HepG2 (cell line): ENCODE measurements around the gene BCL6. TPM values are rescaled to one million over a fixed set of nuclear protein-coding genes. Genes with fewer than 3 reads are reported as not detected.

Experiments used
- BHLHE40 ChIP-seq: IDR thresholded peaks from 2 replicates; pipeline ENCODE4 v1.6.1; 2011; ENCODE audit warnings: low read length, improper control_type of control experiment
- CHCHD3 ChIP-seq: sonication (generic); formaldehyde crosslinking; IDR thresholded peaks from 2 replicates; pipeline ENCODE4 v1.8.0; 2022; ENCODE audit warnings: mild to moderate bottlenecking, missing genetic modification reagents, moderate library complexity
- CTCF ChIP-seq: sonication (generic); formaldehyde crosslinking; IDR thresholded peaks from 2 replicates; pipeline ENCODE4 v1.5.0; 2020; ENCODE audit warnings: mild to moderate bottlenecking, missing genetic modification reagents, moderate library complexity
- ELF4 ChIP-seq: sonication (generic); formaldehyde crosslinking; IDR thresholded peaks from 2 replicates; pipeline ENCODE4 v1.5.0; 2020; ENCODE audit warnings: missing genetic modification reagents, mild to moderate bottlenecking, moderate library complexity, borderline replicate concordance
- ESRRA ChIP-seq: sonication (generic); formaldehyde crosslinking; IDR thresholded peaks from 2 replicates; pipeline ENCODE4 v1.5.1; 2020; ENCODE audit warnings: mild to moderate bottlenecking, low read depth, missing genetic modification reagents
- FOSL2 ChIP-seq: sonication (generic); formaldehyde crosslinking; IDR thresholded peaks from 2 replicates; pipeline ENCODE4 v1.4.0; 2020; ENCODE audit warnings: missing genetic modification reagents
- FOXA3 ChIP-seq: IDR thresholded peaks from 2 replicates; pipeline ENCODE4 v1.6.1; 2016; ENCODE audit warnings: missing genetic modification reagents, missing compliant biosample characterization
- FOXO4 ChIP-seq: sonication (generic); formaldehyde crosslinking; conservative IDR thresholded peaks from 2 replicates; pipeline ENCODE4 v1.8.1; 2023; ENCODE audit warnings: missing genetic modification reagents
- IKZF5 ChIP-seq: IDR thresholded peaks from 2 replicates; pipeline ENCODE4 v1.6.1; 2018; ENCODE audit warnings: missing genetic modification reagents, mild to moderate bottlenecking, missing compliant biosample characterization
- ISL2 ChIP-seq: sonication (generic); formaldehyde crosslinking; IDR thresholded peaks from 2 replicates; pipeline ENCODE4 v1.5.0; 2020; ENCODE audit warnings: missing genetic modification reagents
- KDM5A ChIP-seq: fragments of 200-600 bp; sonication (generic); IDR thresholded peaks from 2 replicates; pipeline ENCODE4 v1.7.0; 2018; ENCODE audit warnings: antibody characterized with exemption, mild to moderate bottlenecking, low read length, borderline replicate concordance
- KDM5B ChIP-seq: sonication (generic); formaldehyde crosslinking; IDR thresholded peaks from 2 replicates; pipeline ENCODE4 v1.4.0; 2020; ENCODE audit warnings: missing genetic modification reagents, mild to moderate bottlenecking, borderline replicate concordance
- MEF2D ChIP-seq: sonication (generic); formaldehyde crosslinking; IDR thresholded peaks from 2 replicates; pipeline ENCODE4 v1.5.1; 2020; ENCODE audit warnings: mild to moderate bottlenecking, missing genetic modification reagents
- MTF1 ChIP-seq: sonication (generic); formaldehyde crosslinking; IDR thresholded peaks from 2 replicates; pipeline ENCODE4 v1.5.0; 2020; ENCODE audit warnings: missing genetic modification reagents
- MXD3 ChIP-seq: IDR thresholded peaks from 2 replicates; pipeline ENCODE4 v1.6.1; 2016; ENCODE audit warnings: mild to moderate bottlenecking, missing biosample characterization, missing genetic modification reagents
- NKX3-1 ChIP-seq: sonication (generic); formaldehyde crosslinking; IDR thresholded peaks from 2 replicates; pipeline ENCODE4 v1.5.0; 2020; ENCODE audit warnings: missing genetic modification reagents
- NR2F1 ChIP-seq, 2 experiments: fragments of 450-650 bp in 1 of 2; formaldehyde crosslinking in 1 of 2; IDR thresholded peaks; 2 replicates each; pipeline versions ENCODE4 v1.5.0 to v1.6.1; 2016 to 2020; ENCODE audit warnings: mild to moderate bottlenecking in 1 of 2, missing compliant biosample characterization in 1 of 2, missing genetic modification reagents in 1 of 2, moderate library complexity in 1 of 2
- RFX3 ChIP-seq: IDR thresholded peaks from 2 replicates; pipeline ENCODE4 v1.6.1; 2016; ENCODE audit warnings: missing biosample characterization, missing genetic modification reagents
- RFXANK ChIP-seq: IDR thresholded peaks from 2 replicates; pipeline ENCODE4 v1.6.1; 2016
- TBX3 ChIP-seq: fragments of 450-650 bp; IDR thresholded peaks from 2 replicates; pipeline ENCODE4 v1.6.1; 2017; ENCODE audit warnings: antibody characterized with exemption, mild to moderate bottlenecking, inconsistent platforms, borderline replicate concordance
- TCF7L2 ChIP-seq: IDR thresholded peaks from 2 replicates; pipeline ENCODE4 v1.6.1; 2011; ENCODE audit warnings: mild to moderate bottlenecking, low read depth, low read length, moderate library complexity
- TOPORS ChIP-seq: sonication (generic); formaldehyde crosslinking; IDR thresholded peaks from 2 replicates; pipeline ENCODE4 v1.8.0; 2023; ENCODE audit warnings: mild to moderate bottlenecking, missing genetic modification reagents
- ZNF10 ChIP-seq: sonication (generic); formaldehyde crosslinking; IDR thresholded peaks from 2 replicates; pipeline ENCODE4 v1.4.0; 2020; ENCODE audit warnings: mild to moderate bottlenecking, low read depth, missing genetic modification reagents, borderline replicate concordance
- ZNF543 ChIP-seq: sonication (generic); formaldehyde crosslinking; IDR thresholded peaks from 2 replicates; pipeline ENCODE4 v1.4.0; 2020; ENCODE audit warnings: mild to moderate bottlenecking, missing genetic modification reagents
- ZNF616 ChIP-seq: sonication (generic); formaldehyde crosslinking; IDR thresholded peaks from 2 replicates; pipeline ENCODE4 v1.5.0; 2020; ENCODE audit warnings: low read depth, mild to moderate bottlenecking, missing genetic modification reagents
- ZNF850 ChIP-seq: sonication (generic); formaldehyde crosslinking; conservative IDR thresholded peaks from 2 replicates; pipeline ENCODE4 v1.9.0; 2021; ENCODE audit warnings: mild to moderate bottlenecking, missing genetic modification reagents
- polyA plus RNA-seq, 8 experiments: library from polyadenylated mRNA; depleted of rRNA in 3 of 8; stranded (reverse) in 7 of 8; unstranded in 1 of 8; fragments of >200 nt; fragmentation: Illumina TruSeq in 4 of 8; extraction: Trizol in 4 of 8; gene quantifications; 2 replicates each; pipeline versions ENCODE4 v1.2.1 to v1.2.3, GENCODE V29; 2011 to 2016; ENCODE audit warnings: low read depth in 4 of 8, missing spikeins in 1 of 8, mixed read lengths in 1 of 8; ENCODE audit not compliant: insufficient read depth in 1 of 8
- total RNA-seq, 5 experiments: library from RNA; depleted of rRNA; stranded (reverse); fragments of >200 nt; fragmentation: Illumina TruSeq; extraction: Trizol; gene quantifications; 2 replicates each; pipeline ENCODE4 v1.2.3, GENCODE V29; 2016; ENCODE audit warnings: low read depth in 1 of 5

Gene BCL6
- total and polyA plus RNA-seq, 2 of the 13 experiments (the other 11 are each of a cell fraction or from before 2014, with no cell fraction given): 21.2 to 53.7 TPM

GRCh38 chr3:187741403-187742350 is 3.6 kb downstream of the BCL6 start (continued):
- TF ChIP-seq CTCF (peak; percentile 73), NR2F1 (CRISPR knock-in tag; IDR thresholded peaks at IDR 0.05) (no peak), ELF4 (CRISPR knock-in tag) (no peak), BHLHE40 (peak; percentile 53; the same call in 1 of the 2 replicates), IKZF5 (CRISPR knock-in tag) (0 out of 2 replicates have a peak, but pooled peaks have one; percentile 11), CHCHD3 (CRISPR knock-in tag) (no peak), FOXA3 (CRISPR knock-in tag) (no peak; the same call in 1 of the 2 replicates), MEF2D (CRISPR knock-in tag) (no peak), KDM5A (peak; percentile 84), MTF1 (CRISPR knock-in tag) (no peak), TCF7L2 (no peak), ESRRA (CRISPR knock-in tag) (no peak), ZNF10 (CRISPR knock-in tag) (no peak), ZNF543 (0 out of 2 replicates have a peak, but pooled peaks have one; percentile 27), TOPORS (CRISPR knock-in tag) (peak; percentile 63; the same call in 1 of the 2 replicates), FOSL2 (CRISPR knock-in tag) (peak; percentile 46), RFX3 (CRISPR knock-in tag) (no peak), NKX3-1 (CRISPR knock-in tag) (no peak), MXD3 (0 out of 2 replicates have a peak, but pooled peaks have one; percentile 30), RFXANK (CRISPR knock-in tag) (no peak), ZNF850 (no peak), FOXO4 (CRISPR knock-in tag) (0 out of 2 replicates have a peak, but pooled peaks have one; percentile 21), TBX3 (no peak), KDM5B (CRISPR knock-in tag) (peak; percentile 18; the same call in 1 of the 2 replicates), ISL2 (CRISPR knock-in tag) (0 out of 2 replicates have a peak, but pooled peaks have one; percentile 29), ZNF616 (CRISPR knock-in tag) (no peak)
